ENCODE data around the gene EFCAB12.

GRCh38 chr3:129360705-129361460, 67.6 kb downstream of the EFCAB12 start:
- no peak for TF ChIP-seq CTCF (conservative IDR thresholded peaks at IDR 0.05; ENCODE audit: low read depth, low read length)
- TF ChIP-seq EZH2 (IDR thresholded peaks at IDR 0.05; ENCODE audit: borderline replicate concordance, low read depth, low read length, poor library complexity, severe bottlenecking), result no peak

All from A673 (cell line).